HG03558 (cell line): ENCODE measurements around the gene PILRB.
"Not testable (repeated sequence)": the region's sequence is repeated elsewhere in the genome, so short reads cannot be mapped to it uniquely, and the experiment has no call there.

Experiments
- ATAC-seq: cut with Tn5 transposase; IDR thresholded peaks from one replicate; pipeline ENCODE4 v1.9.1; 2021; ENCODE audit warnings: moderate number of reproducible peaks; ENCODE audit not compliant: unreplicated experiment; ENCODE audit errors: extremely low read depth

Gene PILRB

GRCh38 chr7:100353685-100354330, 4.1 kb upstream of the PILRB start:
- no peak for ATAC-seq

- ATAC-seq, result no peak
These were observed 1.4 kb upstream of the PILRB start for GRCh38 chr7:100356416-100357068.

DNA sequence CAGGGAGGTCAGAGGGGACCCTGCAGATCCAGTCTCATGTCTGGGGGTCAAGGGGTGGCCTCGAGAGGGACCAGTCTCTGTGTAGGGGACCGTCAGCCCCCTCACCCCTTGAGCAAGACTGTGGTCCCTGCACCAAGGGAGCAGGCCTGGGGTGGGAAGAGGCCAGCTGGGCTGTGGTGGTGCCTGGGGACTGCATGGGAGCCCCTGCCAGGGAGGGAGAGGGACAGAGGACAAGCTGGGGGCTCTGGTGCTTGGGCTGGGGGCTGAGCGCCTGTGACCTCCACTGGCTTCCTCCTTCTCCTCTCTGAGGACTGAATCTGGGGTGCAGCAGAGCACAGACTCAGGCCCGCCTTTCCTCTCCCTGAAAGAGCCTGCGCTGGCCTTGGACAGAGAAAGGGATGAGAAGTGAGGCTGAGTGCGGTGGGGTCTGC, 771 bp upstream of the PILRB start:
- no peak for ATAC-seq

DNA sequence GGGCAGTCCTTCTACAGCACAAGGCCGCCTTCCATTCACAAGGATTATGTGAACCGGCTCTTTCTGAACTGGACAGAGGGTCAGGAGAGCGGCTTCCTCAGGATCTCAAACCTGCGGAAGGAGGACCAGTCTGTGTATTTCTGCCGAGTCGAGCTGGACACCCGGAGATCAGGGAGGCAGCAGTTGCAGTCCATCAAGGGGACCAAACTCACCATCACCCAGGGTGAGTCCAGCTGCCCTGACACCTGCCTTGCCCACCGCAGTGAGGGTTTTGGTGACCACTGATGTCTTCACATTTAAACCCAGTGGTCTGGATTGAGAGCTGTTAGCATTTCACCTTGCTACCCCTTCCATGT, 918 bp downstream of the PILRB start:
- ATAC-seq, result no peak

- no peak for ATAC-seq
These were observed 2.4 kb downstream of the PILRB start for GRCh38 chr7:100360135-100360854.

- no peak for ATAC-seq
These were observed 5.2 kb downstream of the PILRB start for GRCh38 chr7:100363098-100363497.

DNA sequence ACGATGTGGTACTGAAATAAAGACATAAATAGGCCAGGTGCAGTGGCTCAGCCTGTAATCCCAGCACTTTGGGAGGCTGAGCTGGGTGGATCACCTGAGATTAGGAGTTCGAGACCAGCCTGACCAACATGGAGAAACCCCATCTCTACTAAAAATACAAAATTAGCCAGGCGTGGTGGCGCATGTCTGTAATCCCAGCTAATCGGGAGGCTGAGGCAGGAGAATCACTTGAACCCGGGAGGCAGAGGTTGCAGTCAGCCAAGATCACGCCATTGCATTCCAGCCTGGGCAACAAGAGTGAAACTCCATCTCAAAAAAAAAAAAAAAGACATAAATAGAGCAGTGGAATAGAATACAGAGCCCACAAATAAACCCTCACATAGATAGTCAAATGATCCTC, 5.9 kb downstream of the PILRB start:
- ATAC-seq, result not testable (repeated sequence)

DNA sequence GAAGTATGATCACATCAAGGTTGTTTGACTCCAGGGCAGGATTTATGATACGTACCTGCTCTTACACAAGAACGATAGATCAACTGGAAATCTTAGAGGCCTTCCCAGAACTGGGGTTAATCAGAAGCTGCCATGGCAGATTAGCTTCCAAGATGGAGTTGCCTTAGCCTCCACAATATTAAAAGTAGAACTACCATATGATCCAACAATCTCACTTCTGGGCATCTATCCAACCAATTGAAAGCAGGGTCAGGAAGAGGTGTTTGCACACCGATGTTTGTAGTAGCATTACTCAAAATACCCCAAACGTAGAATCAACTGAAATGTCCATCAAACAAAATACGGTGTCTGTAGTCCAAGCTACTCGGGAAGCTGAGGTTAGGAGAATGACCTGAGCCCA, 6.6 kb downstream of the PILRB start:
- ATAC-seq, result no peak

GRCh38 chr7:100365998-100366367, 8.1 kb downstream of the PILRB start:
- not testable (repeated sequence) for ATAC-seq

- no peak for ATAC-seq
These were observed 8.7 kb downstream of the PILRB start for GRCh38 chr7:100366411-100367250.

- no peak for ATAC-seq
These were observed 9.3 kb downstream of the PILRB start for GRCh38 chr7:100367251-100367620.

DNA sequence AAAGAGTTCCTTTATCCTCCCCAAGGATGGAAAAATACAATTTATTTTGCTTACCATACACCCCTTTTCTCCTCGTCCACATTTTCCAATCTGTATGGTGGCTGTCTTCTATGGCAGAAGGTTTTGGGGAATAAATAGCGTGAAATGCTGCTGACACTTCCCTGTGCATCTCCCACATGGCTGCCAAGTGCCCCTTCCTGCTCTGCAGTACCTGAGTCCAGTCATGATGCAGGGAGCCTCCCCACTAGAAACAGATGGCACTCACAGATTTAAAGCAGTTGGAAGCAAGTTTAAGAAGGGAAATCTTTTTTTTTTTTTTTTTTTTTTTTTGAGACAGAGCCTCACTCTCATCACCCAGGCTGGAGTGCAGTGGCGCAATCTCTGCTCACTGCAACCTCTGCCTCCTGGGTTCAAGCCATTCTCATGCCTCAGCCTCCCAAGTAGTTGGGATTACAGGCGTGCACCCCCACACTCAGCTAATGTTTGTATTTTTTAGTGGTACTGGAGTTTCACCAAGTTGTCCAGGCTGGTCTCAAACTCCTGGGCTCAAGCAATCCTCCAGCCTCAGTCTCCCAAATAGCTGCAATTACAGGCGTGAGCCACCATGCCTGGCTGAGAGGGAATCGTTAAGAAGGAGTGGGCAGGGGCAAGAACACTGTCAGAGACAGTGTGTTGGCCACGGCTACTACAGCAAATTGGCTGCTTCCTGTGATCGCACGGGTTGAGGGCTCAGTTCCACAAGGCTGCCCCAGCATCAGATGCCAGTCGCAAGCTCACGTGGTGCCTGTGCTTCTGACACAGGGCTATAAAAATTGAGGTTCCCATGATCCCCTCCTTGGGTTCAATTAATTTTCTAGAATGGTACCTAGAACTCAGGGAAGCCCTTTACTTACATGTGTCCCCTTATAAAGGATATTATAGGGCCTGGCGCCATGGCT, 10.0 kb downstream of the PILRB start:
- ATAC-seq, result no peak

DNA sequence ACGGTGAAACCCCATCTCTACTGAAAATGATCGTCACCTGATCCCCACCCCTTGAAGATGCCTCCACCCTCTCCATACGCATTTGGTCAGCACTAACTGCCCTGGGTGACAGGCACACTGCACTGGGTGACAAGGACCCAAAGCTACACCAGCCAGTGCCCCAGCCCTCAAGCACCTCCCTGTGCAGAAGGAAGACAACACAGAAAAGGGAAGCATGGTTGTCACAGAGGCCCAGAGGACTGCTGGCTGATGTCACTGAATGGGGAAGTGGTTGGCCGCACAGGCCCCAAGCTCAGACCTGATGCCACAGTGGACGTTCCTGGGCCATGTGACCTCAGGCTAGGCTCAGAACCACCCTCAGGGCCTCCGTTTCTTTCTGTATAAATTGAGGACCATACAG, 11.2 kb downstream of the PILRB start:
- peak; percentile 45 for ATAC-seq

GRCh38 chr7:100370303-100370702, 12.4 kb downstream of the PILRB start:
- ATAC-seq, result no peak

- ATAC-seq, result no peak
These were observed 12.8 kb downstream of the PILRB start for GRCh38 chr7:100370746-100371145.

GRCh38 chr7:100371561-100372171, 13.7 kb downstream of the PILRB start:
- no peak for ATAC-seq

- ATAC-seq, result no peak
These were observed 14.3 kb downstream of the PILRB start for GRCh38 chr7:100372256-100372655.

DNA sequence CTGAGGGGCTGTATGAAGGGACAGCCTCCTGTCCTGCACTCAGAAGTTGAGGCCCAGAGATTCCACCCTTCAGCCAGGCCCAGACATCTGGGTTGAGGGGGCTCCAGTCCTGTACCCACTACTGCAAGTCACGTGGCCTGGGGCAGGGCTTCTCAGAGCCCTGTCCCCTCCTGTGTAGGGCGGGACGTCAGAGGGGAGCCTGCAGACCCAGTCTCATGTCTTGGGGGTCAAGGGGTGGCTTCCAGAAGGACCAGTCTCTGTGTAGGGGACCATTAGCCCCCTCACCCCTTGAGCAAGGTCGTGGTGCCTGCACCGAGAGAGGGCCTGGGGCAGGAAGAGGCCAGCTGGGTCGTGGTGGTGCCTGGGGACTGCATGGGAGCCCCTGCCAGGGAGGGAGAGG, 14.8 kb downstream of the PILRB start:
- no peak for ATAC-seq

DNA sequence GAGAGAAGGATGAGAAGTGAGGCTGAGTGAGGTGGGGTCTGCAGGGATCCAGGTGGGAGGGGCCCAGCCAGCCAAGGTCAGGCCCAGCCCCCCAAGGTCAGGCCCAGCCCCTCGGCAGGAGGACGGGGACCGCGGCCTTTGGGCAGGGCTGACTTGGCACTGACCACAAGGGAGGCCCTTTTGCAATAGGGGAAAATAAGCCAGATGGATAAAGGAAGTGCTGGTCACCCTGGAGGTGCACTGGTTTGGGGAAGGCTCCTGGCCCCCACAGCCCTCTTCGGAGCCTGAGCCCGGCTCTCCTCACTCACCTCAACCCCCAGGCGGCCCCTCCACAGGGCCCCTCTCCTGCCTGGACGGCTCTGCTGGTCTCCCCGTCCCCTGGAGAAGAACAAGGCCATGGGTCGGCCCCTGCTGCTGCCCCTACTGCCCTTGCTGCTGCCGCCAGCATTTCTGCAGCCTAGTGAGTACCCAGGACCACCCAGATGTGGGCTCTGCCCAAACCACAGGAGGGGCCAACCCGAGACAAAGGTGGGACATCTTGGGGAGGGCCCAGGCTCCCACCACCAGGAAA, 15.4 kb downstream of the PILRB start, which contains the start of gene PILRA:
Gene PILRA, plus strand, starts transcription at position 227 of the 571 bp plus-strand sequence. Its CDS starts 170 bp downstream, at position 397.
- no peak for ATAC-seq
